Measurements from ENCODE around the gene ERBB2. TPM values are rescaled to one million over a fixed set of nuclear protein-coding genes. Genes with fewer than 3 reads are reported as not detected.
"Not testable (repeated sequence)": the region's sequence is repeated elsewhere in the genome, so short reads cannot be mapped to it uniquely, and the experiment has no call there.

Gene ERBB2
- total and polyA plus RNA-seq, 2 of the 4 experiments (the other 2 are of a cell fraction): 28.7 to 33.3 TPM

DNA sequence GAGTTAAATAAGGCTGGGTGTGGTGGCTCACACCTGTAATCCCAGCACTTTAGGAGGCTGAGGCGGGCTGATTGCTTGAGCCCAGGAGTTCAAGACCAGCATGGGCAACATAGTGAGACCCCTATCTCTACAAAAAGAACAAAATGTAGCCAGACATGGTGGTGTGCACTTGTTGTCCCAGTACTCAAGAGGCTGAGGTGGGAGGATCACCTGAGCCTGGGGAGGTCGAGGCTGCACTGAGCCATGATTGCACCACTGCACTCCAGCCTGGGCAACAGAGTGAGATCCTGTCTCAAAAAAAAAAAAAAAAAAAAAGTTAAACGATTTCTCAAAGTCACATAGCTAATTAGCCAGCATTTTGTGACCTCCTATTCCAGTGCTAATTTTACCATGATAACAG, 64.3 kb downstream of the ERBB2 start:
- H3K9me3 ChIP-seq (ENCODE audit: control insufficient read depth, insufficient read depth, low read length); POLR2A ChIA-PET (ENCODE audit: unreplicated experiment): not testable (repeated sequence)

More for the DNA sequence above, 64.3 kb downstream of the ERBB2 start:
- BruUV-seq (replicated peaks); H3K4ac ChIP-seq (ENCODE audit: low read depth, low read length); H3K18ac ChIP-seq (ENCODE audit: low read depth, low read length); H4K20me1 ChIP-seq (ENCODE audit: insufficient read depth, low read length); H3K14ac ChIP-seq (replicated peaks; ENCODE audit: low read depth, low read length); dilution Hi-C loops (cut with HindIII; ENCODE audit: low sequenced_read_pairs, unreplicated experiment); H4K91ac ChIP-seq (ENCODE audit: insufficient read depth, low read depth, low read length); H2AFZ ChIP-seq (replicated peaks; ENCODE audit: low read length, poor library complexity); H3K56ac ChIP-seq (ENCODE audit: extremely low read depth, insufficient read depth, low read length); H2AK9ac ChIP-seq (replicated peaks; ENCODE audit: low read depth, low read length, poor library complexity); H3K27ac ChIP-seq (ENCODE audit: insufficient read depth, low read length); H2BK20ac ChIP-seq (ENCODE audit: low read depth, low read length); H3K23ac ChIP-seq (ENCODE audit: low read depth, low read length); H3K36me3 ChIP-seq (ENCODE audit: control insufficient read depth, insufficient read depth, low read length); H2BK120ac ChIP-seq (ENCODE audit: low read depth, low read length); H4K8ac ChIP-seq (ENCODE audit: low read depth in 2 of 2, low read length in 2 of 2); H3K79me1 ChIP-seq (ENCODE audit: low read depth in 1 of 2, low read length in 2 of 2); H3K9me1 ChIP-seq (ENCODE audit: insufficient read depth, low read length); H3K4me1 ChIP-seq (ENCODE audit: control insufficient read depth, insufficient read depth, low read length); H2AK5ac ChIP-seq (ENCODE audit: low read depth, low read length); H3K9ac ChIP-seq (ENCODE audit: low read depth, low read length); H3K4me2 ChIP-seq (ENCODE audit: low read depth, low read length); in situ Hi-C loops (cut with MboI; ENCODE audit: low sequenced_read_pairs); H2BK15ac ChIP-seq (ENCODE audit: low read depth, low read length); H4K5ac ChIP-seq (ENCODE audit: low read depth, low read length); DNase-seq; ATAC-seq (ENCODE audit: low read depth); intact Hi-C loops (cut with micrococcal nuclease); H2BK5ac ChIP-seq (ENCODE audit: low read depth, low read length, poor library complexity, severe bottlenecking); CTCF ChIA-PET; H3K4me3 ChIP-seq (ENCODE audit: insufficient read depth, low read depth, low read length): not testable (repeated sequence)
- WGBS, 2 experiments (ENCODE audit: extremely low coverage in 2 of 2, insufficient read length in 1 of 2): no CpG with 5 or more reads among the region's 3 CpGs
- peaks cover 41% of the 10 kb centered on the region for H3K27me3 ChIP-seq (ENCODE audit: control insufficient read depth, insufficient read depth, low read length)

All from IMR-90 (cell line).